TTC549 (cell line): ENCODE results near the gene GALNT17.
"Not testable (repeated sequence)": the region's sequence is repeated elsewhere in the genome, so short reads cannot be mapped to it uniquely, and the experiment has no call there.

Source experiments
- FAIRE-seq: peaks from 2 replicates; lab custom pipeline; 2012; peaks lifted over from hg19 to GRCh38; lab: Jason Lieb, UNC

The GALNT17 gene

GRCh38 chr7:71637578-71637977 is 505.6 kb downstream of the GALNT17 start:
- FAIRE-seq, result no peak

- FAIRE-seq, result no peak
Measured at GRCh38 chr7:71638108-71638507, 506.2 kb downstream of the GALNT17 start.

- FAIRE-seq, result no peak
Measured at GRCh38 chr7:71639382-71640085, 507.6 kb downstream of the GALNT17 start.

GRCh38 chr7:71643031-71643430 is 511.1 kb downstream of the GALNT17 start:
- FAIRE-seq, result not testable (repeated sequence)

GRCh38 chr7:71645836-71646235 is 513.9 kb downstream of the GALNT17 start:
- FAIRE-seq, result no peak

- FAIRE-seq, result no peak
Measured at GRCh38 chr7:71649812-71650211, 517.9 kb downstream of the GALNT17 start.

- FAIRE-seq, result no peak
Measured at GRCh38 chr7:71650653-71651337, 518.9 kb downstream of the GALNT17 start.

GRCh38 chr7:71652510-71652909 is 520.6 kb downstream of the GALNT17 start:
- no peak for FAIRE-seq

GRCh38 chr7:71657386-71657785 is 525.4 kb downstream of the GALNT17 start:
- no peak for FAIRE-seq

- FAIRE-seq, result no peak
Measured at GRCh38 chr7:71659622-71660021, 527.7 kb downstream of the GALNT17 start.

GRCh38 chr7:71661671-71662224 is 529.8 kb downstream of the GALNT17 start:
- no peak for FAIRE-seq

GRCh38 chr7:71665716-71666115 is 533.8 kb downstream of the GALNT17 start:
- FAIRE-seq, result no peak

GRCh38 chr7:71668572-71668971 is 536.6 kb downstream of the GALNT17 start:
- FAIRE-seq, result no peak

- no peak for FAIRE-seq
Measured at GRCh38 chr7:71679480-71679879, 547.5 kb downstream of the GALNT17 start.

GRCh38 chr7:71682181-71682580 is 550.2 kb downstream of the GALNT17 start:
- FAIRE-seq, result no peak

GRCh38 chr7:71682841-71683781 is 551.2 kb downstream of the GALNT17 start:
- no peak for FAIRE-seq

GRCh38 chr7:71687286-71687685 is 555.3 kb downstream of the GALNT17 start:
- no peak for FAIRE-seq

- FAIRE-seq, result no peak
Measured at GRCh38 chr7:71687831-71688599, 556.1 kb downstream of the GALNT17 start.

- FAIRE-seq, result no peak
Measured at GRCh38 chr7:71691538-71691937, 559.6 kb downstream of the GALNT17 start.

GRCh38 chr7:71694665-71695064 is 562.7 kb downstream of the GALNT17 start:
- FAIRE-seq, result no peak

- no peak for FAIRE-seq
Measured at GRCh38 chr7:71695186-71695585, 563.2 kb downstream of the GALNT17 start.

GRCh38 chr7:71696511-71696910 is 564.6 kb downstream of the GALNT17 start:
- FAIRE-seq, result no peak
